DOHH2 (cell line): Measurements from ENCODE around the gene S100A14.

Source experiments
- EZH2phosphoT487 ChIP-seq: fragments of 200-600 bp; sonication (generic); IDR thresholded peaks from 2 replicates; pipeline ENCODE4 v1.6.1; 2017; ENCODE audit warnings: borderline replicate concordance, mild to moderate bottlenecking, antibody characterized with exemption, low read length, moderate library complexity, mixed read lengths
- TF ChIP-seq, protein P1 (sequence below): fragments of 200-600 bp; sonication (generic); IDR thresholded peaks from one replicate; pipeline ENCODE4 v1.5.1; 2014; ENCODE audit warnings: antibody characterized with exemption, mild to moderate bottlenecking, low read depth, low read length; ENCODE audit not compliant: poor library complexity, severe bottlenecking

DNA sequence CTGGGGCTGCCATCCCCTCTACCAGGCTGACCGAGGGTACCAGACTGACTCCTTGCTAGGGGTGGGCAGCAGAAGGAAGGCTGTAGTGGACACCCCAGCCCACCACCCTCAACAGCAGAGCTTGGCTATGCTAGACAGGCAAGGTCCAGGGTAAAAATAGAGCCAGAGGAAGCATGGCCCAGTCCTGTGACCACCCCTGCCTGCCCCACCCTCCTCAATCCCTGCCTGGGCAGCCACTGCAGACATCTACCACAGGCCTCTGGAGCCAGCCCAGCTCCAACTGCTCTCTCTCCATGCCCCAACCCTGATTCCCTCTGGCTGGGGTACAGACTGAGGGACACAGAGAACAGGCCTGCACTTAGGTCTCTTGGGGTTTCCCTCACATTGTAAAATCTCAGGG is 13.8 kb upstream of the S100A14 start:
- TF ChIP-seq, protein P1, sequence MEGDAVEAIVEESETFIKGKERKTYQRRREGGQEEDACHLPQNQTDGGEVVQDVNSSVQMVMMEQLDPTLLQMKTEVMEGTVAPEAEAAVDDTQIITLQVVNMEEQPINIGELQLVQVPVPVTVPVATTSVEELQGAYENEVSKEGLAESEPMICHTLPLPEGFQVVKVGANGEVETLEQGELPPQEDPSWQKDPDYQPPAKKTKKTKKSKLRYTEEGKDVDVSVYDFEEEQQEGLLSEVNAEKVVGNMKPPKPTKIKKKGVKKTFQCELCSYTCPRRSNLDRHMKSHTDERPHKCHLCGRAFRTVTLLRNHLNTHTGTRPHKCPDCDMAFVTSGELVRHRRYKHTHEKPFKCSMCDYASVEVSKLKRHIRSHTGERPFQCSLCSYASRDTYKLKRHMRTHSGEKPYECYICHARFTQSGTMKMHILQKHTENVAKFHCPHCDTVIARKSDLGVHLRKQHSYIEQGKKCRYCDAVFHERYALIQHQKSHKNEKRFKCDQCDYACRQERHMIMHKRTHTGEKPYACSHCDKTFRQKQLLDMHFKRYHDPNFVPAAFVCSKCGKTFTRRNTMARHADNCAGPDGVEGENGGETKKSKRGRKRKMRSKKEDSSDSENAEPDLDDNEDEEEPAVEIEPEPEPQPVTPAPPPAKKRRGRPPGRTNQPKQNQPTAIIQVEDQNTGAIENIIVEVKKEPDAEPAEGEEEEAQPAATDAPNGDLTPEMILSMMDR: no peak
- no peak for TF ChIP-seq EZH2phosphoT487
